HG03520 (cell line): ENCODE data around the gene ABCC4.
A peak's percentile ranks its signal among the peaks of the same experiment; 100 is the strongest.
"Not testable (repeated sequence)": the region's sequence is repeated elsewhere in the genome, so short reads cannot be mapped to it uniquely, and the experiment has no call there.

ENCODE experiments used
- ATAC-seq: cut with Tn5 transposase; IDR thresholded peaks from one replicate; pipeline ENCODE4 v1.9.1; 2021; ENCODE audit warnings: mild to moderate bottlenecking, moderate library complexity; ENCODE audit not compliant: unreplicated experiment

ABCC4 gene

DNA sequence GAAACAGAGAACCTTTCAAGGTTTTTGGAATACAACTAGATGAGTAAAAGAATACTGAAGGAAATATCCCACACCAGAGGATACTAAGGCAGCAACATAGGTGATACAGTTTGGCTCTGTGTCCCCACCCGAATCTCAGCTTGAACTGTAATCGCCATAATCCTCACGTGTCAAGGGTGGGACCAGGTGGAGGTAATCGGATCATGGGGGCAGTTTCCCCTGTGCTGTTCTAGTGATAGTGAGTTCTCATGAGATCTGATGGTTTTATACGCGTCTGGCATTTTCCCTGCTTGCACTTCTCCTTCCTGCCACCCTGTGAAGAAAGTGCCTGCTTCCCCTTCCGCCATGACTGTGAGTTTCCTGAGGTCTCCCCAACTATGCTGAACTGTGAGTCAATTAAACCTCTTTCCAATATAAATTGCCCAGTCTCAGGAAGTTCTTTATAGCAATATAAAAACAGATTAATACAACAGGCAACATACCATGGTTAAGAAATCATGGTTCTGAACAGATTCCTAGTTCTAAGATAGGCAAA, 97.0 kb downstream of the ABCC4 start:
- no peak for ATAC-seq

- no peak for ATAC-seq
Observed at GRCh38 chr13:95201814-95202651, 99.2 kb downstream of the ABCC4 start.

- ATAC-seq: not testable (repeated sequence)
Observed at GRCh38 chr13:95200386-95200957, 100.8 kb downstream of the ABCC4 start.

GRCh38 chr13:95199896-95200295, 101.4 kb downstream of the ABCC4 start:
- ATAC-seq: no peak

GRCh38 chr13:95198606-95199005, 102.6 kb downstream of the ABCC4 start:
- ATAC-seq: not testable (repeated sequence)

- ATAC-seq: no peak
Observed at GRCh38 chr13:95197548-95197947, 103.7 kb downstream of the ABCC4 start.

DNA sequence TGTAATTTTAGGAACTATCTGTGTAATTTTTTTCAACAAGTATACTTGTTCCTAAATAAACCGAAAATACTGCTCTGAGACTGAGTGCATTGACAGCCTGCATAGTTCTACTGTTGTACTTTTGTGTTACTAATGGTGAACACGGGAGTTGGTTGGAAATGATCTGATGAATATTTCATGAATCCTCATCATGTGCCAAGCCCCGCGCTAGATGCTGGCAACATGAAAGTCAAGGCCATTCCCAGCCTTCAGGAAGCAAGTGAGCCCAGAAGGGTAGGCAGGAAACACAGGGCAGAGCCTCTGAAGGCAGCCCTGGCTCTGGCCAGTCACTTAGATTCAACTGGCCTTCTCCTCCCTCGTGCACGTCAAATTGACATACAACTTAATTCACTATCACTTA, 106.1 kb downstream of the ABCC4 start:
- no peak for ATAC-seq

GRCh38 chr13:95193509-95194230, 107.6 kb downstream of the ABCC4 start:
- ATAC-seq: no peak

DNA sequence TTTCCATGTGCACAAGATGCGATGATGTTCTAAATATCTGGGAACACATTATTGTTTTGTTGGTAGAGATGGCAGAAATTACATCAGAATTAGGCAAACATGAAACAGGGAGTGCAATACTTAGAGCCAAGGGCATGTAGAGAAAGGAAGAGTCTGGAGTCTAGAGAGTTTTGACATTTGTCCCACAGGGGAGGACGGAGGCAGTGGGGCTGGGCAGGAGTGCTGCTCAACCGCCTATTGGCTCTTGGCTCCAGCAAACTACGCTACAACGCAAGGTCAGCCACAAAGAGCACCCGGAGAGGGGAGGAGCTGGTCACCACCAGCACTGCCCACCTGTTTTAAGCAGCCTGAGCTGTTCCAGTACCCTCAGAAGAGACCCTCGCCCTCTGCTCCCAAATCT, 108.3 kb downstream of the ABCC4 start:
- no peak for ATAC-seq

- not testable (repeated sequence) for ATAC-seq
Observed at GRCh38 chr13:95192564-95192945, 108.7 kb downstream of the ABCC4 start.

GRCh38 chr13:95191821-95192563, 109.3 kb downstream of the ABCC4 start:
- ATAC-seq: peak; percentile 91

- no peak for ATAC-seq
Observed at GRCh38 chr13:95188128-95188527, 113.1 kb downstream of the ABCC4 start.

- no peak for ATAC-seq
Observed at GRCh38 chr13:95185851-95186250, 115.4 kb downstream of the ABCC4 start.

GRCh38 chr13:95185311-95185710, 115.9 kb downstream of the ABCC4 start:
- no peak for ATAC-seq

- no peak for ATAC-seq
Observed at GRCh38 chr13:95184317-95184716, 116.9 kb downstream of the ABCC4 start.

DNA sequence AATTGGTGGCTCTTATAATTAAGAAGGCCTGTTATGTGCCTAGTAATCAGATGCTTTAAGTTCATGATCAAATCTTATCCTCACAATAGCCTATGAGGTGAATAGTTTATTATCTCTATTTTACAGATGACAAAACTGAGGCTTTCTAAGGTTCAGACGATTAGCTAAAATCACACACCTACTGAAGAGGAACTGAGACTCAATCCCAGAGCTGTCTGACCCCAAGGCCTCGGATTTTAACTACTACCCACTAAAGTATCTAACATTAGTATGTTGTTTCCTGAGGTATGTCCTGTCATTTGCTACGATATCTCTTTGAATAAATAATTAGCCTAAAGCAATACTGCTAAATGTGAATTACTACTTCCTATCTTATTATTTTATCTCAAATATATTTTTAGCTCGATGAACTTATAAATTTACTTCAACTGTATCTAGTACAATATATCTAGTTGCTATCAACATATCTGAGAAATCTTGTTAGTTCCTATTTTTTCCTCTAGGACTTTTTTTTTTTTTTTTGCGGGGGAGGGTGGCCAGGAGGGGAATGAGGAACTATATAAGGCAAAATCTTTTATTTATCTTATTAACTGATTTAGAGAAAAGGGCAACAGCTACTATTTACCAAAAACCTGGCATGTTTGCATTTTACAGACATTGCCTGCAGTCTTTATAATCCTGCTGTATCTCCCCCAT, 118.5 kb downstream of the ABCC4 start:
- peak; percentile 49 for ATAC-seq

GRCh38 chr13:95181586-95181985, 119.7 kb downstream of the ABCC4 start:
- peak; percentile 73 for ATAC-seq

DNA sequence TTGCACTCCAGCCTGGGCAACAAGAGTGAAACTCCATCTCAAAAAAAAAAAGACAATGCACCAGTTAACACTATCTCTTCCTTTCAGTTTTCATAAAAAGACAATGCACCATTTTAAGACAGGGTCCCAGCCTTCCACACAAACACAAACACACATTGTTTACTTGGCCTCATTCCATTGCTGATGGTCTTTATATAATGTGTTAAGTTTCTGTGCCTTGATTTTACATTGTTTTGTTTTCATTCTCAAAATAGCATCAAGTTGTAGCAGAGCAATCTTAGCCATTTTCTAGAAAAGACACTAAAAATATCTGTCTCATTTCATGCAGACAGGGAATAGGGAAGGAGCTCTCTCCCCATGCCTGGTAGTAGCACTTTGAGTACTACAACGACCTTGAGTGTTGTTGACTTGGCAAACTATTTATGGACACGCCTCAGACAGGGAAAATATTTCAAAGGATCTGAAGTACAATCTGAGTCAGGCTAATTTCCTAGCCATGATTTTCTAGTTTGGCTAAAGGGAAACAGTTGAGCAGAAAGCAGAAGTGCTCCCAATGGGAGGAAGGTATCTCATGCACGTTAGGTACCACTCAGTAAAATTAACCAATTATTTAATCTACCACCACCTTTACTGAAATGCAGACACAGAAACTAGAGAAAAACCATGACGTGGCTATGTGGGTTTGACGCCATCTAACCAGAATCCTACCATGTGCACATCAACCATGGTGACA, 120.6 kb downstream of the ABCC4 start:
- no peak for ATAC-seq

DNA sequence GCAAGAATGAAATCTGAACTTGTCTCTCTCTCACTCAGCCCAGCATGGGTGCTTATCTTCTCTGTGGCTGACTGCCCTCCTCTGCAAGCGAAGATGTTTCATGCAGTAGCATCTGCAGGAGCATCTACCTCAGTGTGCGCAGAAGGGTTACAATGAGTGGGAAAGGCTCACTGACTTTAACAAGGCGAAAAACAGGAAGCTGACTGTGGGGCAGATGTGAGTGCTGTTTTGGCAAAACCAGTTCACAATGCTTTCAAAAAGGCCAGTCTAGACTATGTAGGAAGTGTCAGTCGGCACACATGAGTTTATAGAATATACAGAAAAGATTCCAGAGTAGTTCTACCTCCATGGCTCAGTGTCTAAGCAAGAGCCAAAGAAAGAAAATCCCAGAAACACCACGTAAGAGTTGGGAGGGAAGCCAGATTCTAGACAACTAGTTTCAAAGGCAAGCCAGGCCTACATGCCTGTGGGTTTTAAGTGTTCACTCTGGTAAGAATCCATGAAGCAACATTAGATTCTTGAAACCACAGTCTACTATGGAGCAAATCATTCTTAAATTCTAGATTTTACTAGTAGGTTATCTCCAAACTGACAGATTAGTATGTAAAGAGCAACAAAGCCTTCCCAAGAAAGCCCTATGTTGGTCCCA, 124.5 kb downstream of the ABCC4 start:
- no peak for ATAC-seq
